Trophoblast cell (in vitro differentiated cells and primary cell): ENCODE data around the gene NFATC1.

Experiments used
- DNase-seq, 2 donors: peaks; one replicate each; pipeline ENCODE4 v3.0.0-alpha.2; 2016
- H2AFZ ChIP-seq: 2 replicates; pipeline ENCODE4 v1.6.1; 2013; ENCODE audit warnings: low read length, moderate library complexity, mild to moderate bottlenecking; ENCODE audit not compliant: insufficient read depth, poor library complexity
- H2AK5ac ChIP-seq: 2 replicates; pipeline ENCODE4 v1.6.1; 2013; ENCODE audit warnings: mild to moderate bottlenecking, low read length
- H2BK120ac ChIP-seq: 2 replicates; pipeline ENCODE4 v1.6.1; 2013; ENCODE audit warnings: low read length, mild to moderate bottlenecking, moderate library complexity; ENCODE audit not compliant: insufficient read depth, poor library complexity
- H2BK12ac ChIP-seq: 2 replicates; pipeline ENCODE4 v1.6.1; 2013; ENCODE audit warnings: mild to moderate bottlenecking, low read length, moderate library complexity
- H2BK5ac ChIP-seq: 2 replicates; pipeline ENCODE4 v1.6.1; 2013; ENCODE audit warnings: low read length, low read depth, moderate library complexity, mild to moderate bottlenecking; ENCODE audit not compliant: poor library complexity
- H3K14ac ChIP-seq: 2 replicates; pipeline ENCODE4 v1.6.1; 2013; ENCODE audit warnings: mild to moderate bottlenecking, low read length
- H3K18ac ChIP-seq: 2 replicates; pipeline ENCODE4 v1.6.1; 2013; ENCODE audit warnings: mild to moderate bottlenecking, low read length
- H3K23ac ChIP-seq: 2 replicates; pipeline ENCODE4 v1.6.1; 2013; ENCODE audit warnings: low read length
- H3K27ac ChIP-seq: 2 replicates; pipeline ENCODE4 v1.5.1; 2013; ENCODE audit warnings: low read depth, mild to moderate bottlenecking, inconsistent platforms, low read length, moderate library complexity
- H3K27me3 ChIP-seq: 2 replicates; pipeline ENCODE4 v1.6.1; 2013; ENCODE audit warnings: inconsistent platforms, mild to moderate bottlenecking, low read length, moderate library complexity; ENCODE audit not compliant: insufficient read depth
- H3K36me3 ChIP-seq, 2 experiments: 1 replicate in 1 of 2; 2 replicates in 1 of 2; pipeline ENCODE4 v1.6.1; 2013; ENCODE audit warnings: low read length in 2 of 2, mild to moderate bottlenecking in 2 of 2, moderate library complexity in 1 of 2; ENCODE audit not compliant: insufficient read depth in 2 of 2, control insufficient read depth in 1 of 2
- H3K4ac ChIP-seq: 2 replicates; pipeline ENCODE4 v1.6.1; 2013; ENCODE audit warnings: low read depth, mild to moderate bottlenecking, low read length, moderate library complexity
- H3K4me1 ChIP-seq, 2 experiments: 1 replicate in 1 of 2; 2 replicates in 1 of 2; pipeline ENCODE4 v1.6.1; 2013; ENCODE audit warnings: low read length in 2 of 2, mild to moderate bottlenecking in 2 of 2, moderate library complexity in 1 of 2; ENCODE audit not compliant: insufficient read depth in 2 of 2, control insufficient read depth in 1 of 2
- H3K4me2 ChIP-seq: 2 replicates; pipeline ENCODE4 v1.6.1; 2013; ENCODE audit warnings: inconsistent platforms, mild to moderate bottlenecking, low read length, moderate library complexity
- H3K4me3 ChIP-seq: 2 replicates; pipeline ENCODE4 v1.5.1; 2013; ENCODE audit warnings: mild to moderate bottlenecking, low read depth, low read length, inconsistent platforms
- H3K79me1 ChIP-seq: one replicate; pipeline ENCODE4 v1.6.1; 2013; ENCODE audit warnings: low read length
- H3K79me2 ChIP-seq: 2 replicates; pipeline ENCODE4 v1.6.1; 2013; ENCODE audit warnings: low read length, mild to moderate bottlenecking; ENCODE audit not compliant: control insufficient read depth, insufficient read depth, poor library complexity
- H3K9ac ChIP-seq: 2 replicates; pipeline ENCODE4 v1.6.1; 2013; ENCODE audit warnings: mild to moderate bottlenecking, low read length
- H3K9me3 ChIP-seq: 2 replicates; pipeline ENCODE4 v1.6.1; 2013; ENCODE audit warnings: low read depth, mild to moderate bottlenecking, control low read depth, inconsistent platforms, low read length; ENCODE audit not compliant: insufficient read depth
- H4K12ac ChIP-seq: 2 replicates; pipeline ENCODE4 v1.6.1; 2013; ENCODE audit warnings: low read depth, mild to moderate bottlenecking, low read length, moderate library complexity
- H4K8ac ChIP-seq: 2 replicates; pipeline ENCODE4 v1.6.1; 2013; ENCODE audit warnings: low read depth, mild to moderate bottlenecking, low read length, moderate library complexity
- H4K91ac ChIP-seq: one replicate; pipeline ENCODE4 v1.6.1; 2013; ENCODE audit warnings: low read depth, mild to moderate bottlenecking, low read length, moderate library complexity
- WGBS: extraction: QIAGEN DNeasy Blood & Tissue Kit; methylation state at CpG from one replicate; pipeline ENCODE4 v1.1.7; 2013; ENCODE audit warnings: missing lambda C conversion rate; ENCODE audit not compliant: insufficient read length, insufficient coverage; ENCODE audit errors: extremely low coverage; 5-methylcytosine and 5-hydroxymethylcytosine counted together

NFATC1 gene

DNA sequence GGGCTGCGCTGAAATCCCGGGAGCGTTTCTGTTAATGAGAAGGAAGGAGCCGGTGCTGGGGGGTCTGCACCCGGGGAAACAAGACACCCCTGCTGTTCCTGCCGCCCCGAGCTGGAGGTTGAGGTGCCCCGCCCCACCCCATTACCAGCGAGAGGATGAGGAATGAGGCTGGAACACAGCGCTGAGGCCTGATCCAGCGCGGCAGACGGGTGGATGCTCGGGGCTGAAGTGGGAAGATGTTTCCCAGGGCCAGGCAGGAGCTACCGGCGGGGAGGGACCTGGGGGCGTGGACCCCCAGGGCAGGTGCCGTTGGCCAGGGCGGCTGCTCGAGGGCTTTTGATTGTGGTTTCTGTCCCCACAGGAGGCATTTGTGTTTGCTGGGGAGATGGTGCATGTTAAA, 149.5 kb downstream of the NFATC1 start:
- no peak overlapping the region for H4K12ac ChIP-seq
- no peak overlapping the region for H3K9ac ChIP-seq
- no peak overlapping the region for H3K18ac ChIP-seq
- H2AK5ac ChIP-seq: no peak overlapping the region
- H3K4me1 ChIP-seq: no peaks in the 10 kb centered on the region
- H3K27ac ChIP-seq: no peak overlapping the region
- no peak overlapping the region for H3K23ac ChIP-seq
- DNase-seq: no peak
- no peak overlapping the region for H3K14ac ChIP-seq
- H3K36me3 ChIP-seq: no peaks in the 10 kb centered on the region
- no peak overlapping the region for H2AFZ ChIP-seq
- H3K9me3 ChIP-seq: peaks cover 28% of the 10 kb centered on the region
- no peak overlapping the region for H4K8ac ChIP-seq
- no peak overlapping the region for H2BK12ac ChIP-seq
- no CpG with 5 or more reads among the region's 20 CpGs for WGBS
- H3K27me3 ChIP-seq: no peaks in the 10 kb centered on the region
- H2BK5ac ChIP-seq: no peak overlapping the region
- H3K79me2 ChIP-seq: no peaks in the 10 kb centered on the region
- H4K91ac ChIP-seq: no peak overlapping the region
- no peak overlapping the region for H3K4ac ChIP-seq
- no peak overlapping the region for H3K4me3 ChIP-seq
- no peaks in the 10 kb centered on the region for H3K79me1 ChIP-seq
- no peak overlapping the region for H2BK120ac ChIP-seq
- no peak overlapping the region for H3K4me2 ChIP-seq

- DNase-seq: no peak
- no peaks in the 10 kb centered on the region for H3K79me1 ChIP-seq
- H3K23ac ChIP-seq: no peak overlapping the region
- H3K4ac ChIP-seq: no peak overlapping the region
- no peak overlapping the region for H3K9ac ChIP-seq
- H3K4me3 ChIP-seq: peak overlapping the region; percentile 10
- H4K91ac ChIP-seq: no peak overlapping the region
- H3K18ac ChIP-seq: no peak overlapping the region
- WGBS: no CpG with 5 or more reads among the region's 18 CpGs
- H3K14ac ChIP-seq: no peak overlapping the region
- no peak overlapping the region for H4K8ac ChIP-seq
- H4K12ac ChIP-seq: no peak overlapping the region
- H3K27me3 ChIP-seq: no peaks in the 10 kb centered on the region
- H2BK5ac ChIP-seq: no peak overlapping the region
- no peak overlapping the region for H2AFZ ChIP-seq
- H3K27ac ChIP-seq: no peak overlapping the region
- H3K9me3 ChIP-seq: peaks cover 28% of the 10 kb centered on the region
- no peak overlapping the region for H3K4me2 ChIP-seq
- no peaks in the 10 kb centered on the region for H3K79me2 ChIP-seq
- no peak overlapping the region for H2BK12ac ChIP-seq
- no peaks in the 10 kb centered on the region for H3K4me1 ChIP-seq
- no peak overlapping the region for H2AK5ac ChIP-seq
- H3K36me3 ChIP-seq: no peaks in the 10 kb centered on the region
- no peak overlapping the region for H2BK120ac ChIP-seq
Measured at GRCh38 chr18:79545736-79546171, 150.0 kb downstream of the NFATC1 start.

GRCh38 chr18:79546781-79547272, 151.1 kb downstream of the NFATC1 start:
- no peak overlapping the region for H2BK5ac ChIP-seq
- WGBS: no CpG with 5 or more reads among the region's 23 CpGs
- H3K27ac ChIP-seq: no peak overlapping the region
- no peak overlapping the region for H4K91ac ChIP-seq
- H4K12ac ChIP-seq: no peak overlapping the region
- no peaks in the 10 kb centered on the region for H3K36me3 ChIP-seq
- H3K4me2 ChIP-seq: no peak overlapping the region
- H3K9ac ChIP-seq: no peak overlapping the region
- H3K18ac ChIP-seq: no peak overlapping the region
- no peaks in the 10 kb centered on the region for H3K4me1 ChIP-seq
- no peak overlapping the region for H2BK12ac ChIP-seq
- H3K4ac ChIP-seq: no peak overlapping the region
- H3K79me2 ChIP-seq: no peaks in the 10 kb centered on the region
- H4K8ac ChIP-seq: no peak overlapping the region
- no peak overlapping the region for H2AFZ ChIP-seq
- DNase-seq: no peak
- H3K79me1 ChIP-seq: no peaks in the 10 kb centered on the region
- H2AK5ac ChIP-seq: no peak overlapping the region
- no peak overlapping the region for H3K14ac ChIP-seq
- H2BK120ac ChIP-seq: no peak overlapping the region
- peak overlapping the region; percentile 61 for H3K4me3 ChIP-seq
- H3K27me3 ChIP-seq: no peaks in the 10 kb centered on the region
- peaks cover 25% of the 10 kb centered on the region for H3K9me3 ChIP-seq
- no peak overlapping the region for H3K23ac ChIP-seq

DNA sequence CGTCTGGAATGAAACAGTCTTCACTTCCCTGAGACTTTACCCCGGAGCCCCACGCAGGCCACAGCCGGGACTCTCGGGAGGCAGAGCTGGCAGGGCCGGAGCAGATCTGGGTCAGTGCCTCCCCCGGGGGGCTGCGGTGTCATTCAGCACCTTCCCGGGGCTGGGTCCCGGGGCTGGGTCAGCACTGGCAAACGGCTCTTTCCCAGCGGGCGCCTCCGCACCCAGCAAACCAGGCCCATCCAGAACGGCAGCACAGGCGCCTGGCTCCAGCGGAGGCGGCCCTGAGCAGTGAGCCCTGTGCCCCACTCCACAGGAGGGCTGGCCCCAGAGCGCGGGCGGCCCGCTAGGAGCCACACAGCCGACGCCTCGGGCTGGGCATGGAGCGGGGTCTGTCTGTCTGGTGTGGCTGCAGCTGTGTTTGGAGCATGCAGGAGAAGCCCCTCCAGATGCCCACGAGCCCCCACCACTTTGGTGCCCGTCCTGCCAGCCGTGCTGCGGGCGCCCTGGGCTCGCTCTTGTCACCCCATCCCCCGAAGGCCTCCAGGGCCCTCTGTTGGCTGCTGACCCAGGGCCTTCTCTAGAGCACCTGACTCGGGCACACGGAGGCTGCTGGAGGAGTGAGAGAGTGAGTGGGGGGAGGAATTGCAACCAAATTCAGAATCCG, 151.8 kb downstream of the NFATC1 start:
- DNase-seq: no peak
- Histone ChIP-seq H4K12ac (no peak overlapping the region), H3K79me2 (no peaks in the 10 kb centered on the region), H3K4me2 (no peak overlapping the region), H3K27me3 (no peaks in the 10 kb centered on the region), H4K91ac (no peak overlapping the region), H3K4me3 (no peak overlapping the region), H2AFZ (no peak overlapping the region), H4K8ac (no peak overlapping the region), H3K23ac (no peak overlapping the region), H2BK5ac (no peak overlapping the region), H3K4ac (no peak overlapping the region), H3K27ac (no peak overlapping the region), H2BK12ac (no peak overlapping the region), H3K79me1 (no peaks in the 10 kb centered on the region), H3K14ac (no peak overlapping the region), H2BK120ac (no peak overlapping the region), H3K18ac (no peak overlapping the region), H2AK5ac (no peak overlapping the region), H3K36me3 (no peaks in the 10 kb centered on the region), H3K9ac (no peak overlapping the region), H3K9me3 (peaks cover 29% of the 10 kb centered on the region), H3K4me1 (no peaks in the 10 kb centered on the region)
- no CpG with 5 or more reads among the region's 36 CpGs for WGBS
